NAMALWA (cell line): ENCODE results near the gene PROK1.
A peak's percentile ranks its signal among the peaks of the same experiment; 100 is the strongest.
"Not testable (repeated sequence)": the region's sequence is repeated elsewhere in the genome, so short reads cannot be mapped to it uniquely, and the experiment has no call there.

Source experiments
- DNase-seq: peaks from one replicate; pipeline ENCODE4 v3.0.0-alpha.2; 2015; ENCODE audit warnings: low spot score

PROK1 gene, protein sequence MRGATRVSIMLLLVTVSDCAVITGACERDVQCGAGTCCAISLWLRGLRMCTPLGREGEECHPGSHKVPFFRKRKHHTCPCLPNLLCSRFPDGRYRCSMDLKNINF

GRCh38 chr1:110450929-110451328 lies at the start of gene PROK1:
Gene PROK1 (plus strand): TSS chr1:110451149. CDS start chr1:110451217, 68 bp downstream.
- DNase-seq: no peak

DNA sequence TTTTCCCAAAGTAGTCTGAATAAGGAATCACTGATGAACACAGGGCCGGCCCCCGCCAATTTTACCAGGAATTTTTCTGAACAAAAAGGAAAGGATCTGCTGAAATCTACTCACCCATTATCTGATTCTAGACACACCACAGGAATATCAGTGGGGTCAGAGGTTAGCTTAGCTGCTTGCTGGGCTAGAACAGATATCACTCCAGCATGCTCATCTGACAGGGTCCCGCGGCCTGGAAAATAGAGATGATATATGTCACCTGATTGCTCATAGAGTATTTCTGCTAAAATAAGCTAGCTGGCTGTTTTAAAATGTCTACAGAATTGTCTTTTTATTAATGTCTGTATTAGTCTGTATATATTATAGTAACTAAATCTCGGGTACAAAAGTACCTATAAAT lies 47.1 kb upstream of the PROK1 start:
- no peak for DNase-seq

DNA sequence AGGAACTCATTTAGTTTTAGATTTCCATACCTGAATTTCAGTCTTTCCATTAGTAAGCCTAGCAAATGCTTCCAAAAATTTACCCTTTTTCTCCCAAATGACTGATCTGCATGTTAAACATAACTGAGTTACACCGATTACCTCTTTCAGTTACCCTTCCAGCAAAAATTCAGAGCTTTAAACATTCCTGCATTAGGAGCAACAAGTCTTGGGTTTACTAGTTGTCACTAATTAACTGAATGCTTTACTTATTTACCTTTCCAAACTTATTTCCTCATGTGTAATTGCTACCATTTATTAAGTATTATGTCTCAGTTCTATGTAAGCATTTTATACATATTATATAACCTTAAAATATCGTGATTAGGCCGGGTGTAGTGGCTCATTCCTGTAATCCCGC lies 46.5 kb upstream of the PROK1 start:
- no peak for DNase-seq

GRCh38 chr1:110406407-110406806 lies 44.5 kb upstream of the PROK1 start:
- not testable (repeated sequence) for DNase-seq

- DNase-seq: peak; percentile 86
Measured at GRCh38 chr1:110407260-110408210, 43.4 kb upstream of the PROK1 start, which contains the start of gene LAMTOR5. Gene LAMTOR5 (minus strand): TSS chr1:110407694. CDS start chr1:110407620, 74 bp downstream.

- no peak for DNase-seq
Measured at GRCh38 chr1:110408488-110408887, 42.5 kb upstream of the PROK1 start.

- DNase-seq: no peak
Measured at GRCh38 chr1:110409316-110409715, 41.6 kb upstream of the PROK1 start.

- no peak for DNase-seq
Measured at GRCh38 chr1:110411173-110411735, 39.7 kb upstream of the PROK1 start.

DNA sequence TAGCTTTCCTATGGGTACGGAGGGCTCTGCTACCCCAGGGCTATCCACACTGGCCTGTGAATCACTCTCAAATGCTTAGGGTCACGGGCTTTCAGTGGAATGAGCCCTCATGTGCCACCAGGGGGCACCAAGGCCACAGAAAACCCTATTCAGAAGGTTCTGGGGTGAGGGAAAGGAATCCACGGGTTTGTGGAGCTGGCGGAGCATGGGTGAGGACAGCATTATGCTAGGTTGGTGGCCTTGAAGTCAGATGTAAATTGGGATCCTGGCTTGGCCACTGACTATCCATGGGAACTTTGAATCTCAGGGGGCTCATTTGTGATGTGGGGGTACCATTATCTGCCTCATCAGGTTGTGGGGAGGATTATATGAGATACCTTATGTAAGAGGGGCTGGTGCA lies 38.4 kb upstream of the PROK1 start:
- DNase-seq: peak; percentile 90

DNA sequence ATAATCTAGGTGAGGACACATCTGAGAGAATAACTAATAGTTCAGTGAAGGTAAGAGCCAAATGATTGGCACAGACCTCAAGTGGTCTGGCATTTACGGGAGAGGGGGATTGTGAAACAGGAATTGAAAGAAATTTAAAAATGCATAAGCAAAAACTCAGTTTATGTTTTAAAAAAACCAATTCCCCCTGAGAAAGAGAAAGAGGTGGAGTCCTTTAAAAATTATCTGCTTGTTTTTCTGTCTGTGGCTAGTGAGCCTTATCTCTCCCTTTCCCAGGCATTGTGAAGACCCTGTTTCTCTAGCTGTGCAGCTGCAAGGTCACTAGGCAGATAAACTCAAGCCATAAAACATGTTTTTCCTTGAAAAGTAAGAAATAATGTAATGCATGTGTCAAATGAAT lies 37.9 kb upstream of the PROK1 start:
- DNase-seq: not testable (repeated sequence)

DNA sequence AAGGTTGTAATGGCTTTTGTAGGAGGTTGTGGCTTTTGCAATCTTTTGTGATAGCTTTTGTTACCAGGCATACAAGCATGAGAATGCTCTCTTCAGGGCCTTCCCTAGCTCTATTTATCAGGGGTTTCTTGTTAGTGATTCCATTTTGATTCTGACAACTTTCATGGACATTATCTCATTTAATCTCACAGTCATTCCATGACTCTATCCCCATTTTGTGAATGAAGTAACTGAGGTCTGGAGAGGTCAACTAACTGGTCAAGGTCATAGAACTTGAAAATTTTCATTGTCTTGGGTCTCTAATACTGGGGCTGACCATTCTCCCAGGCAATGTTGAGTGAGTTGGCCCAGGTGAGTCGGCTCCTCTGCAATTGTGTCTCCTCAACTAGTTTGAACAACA lies 32.2 kb upstream of the PROK1 start:
- DNase-seq: no peak

DNA sequence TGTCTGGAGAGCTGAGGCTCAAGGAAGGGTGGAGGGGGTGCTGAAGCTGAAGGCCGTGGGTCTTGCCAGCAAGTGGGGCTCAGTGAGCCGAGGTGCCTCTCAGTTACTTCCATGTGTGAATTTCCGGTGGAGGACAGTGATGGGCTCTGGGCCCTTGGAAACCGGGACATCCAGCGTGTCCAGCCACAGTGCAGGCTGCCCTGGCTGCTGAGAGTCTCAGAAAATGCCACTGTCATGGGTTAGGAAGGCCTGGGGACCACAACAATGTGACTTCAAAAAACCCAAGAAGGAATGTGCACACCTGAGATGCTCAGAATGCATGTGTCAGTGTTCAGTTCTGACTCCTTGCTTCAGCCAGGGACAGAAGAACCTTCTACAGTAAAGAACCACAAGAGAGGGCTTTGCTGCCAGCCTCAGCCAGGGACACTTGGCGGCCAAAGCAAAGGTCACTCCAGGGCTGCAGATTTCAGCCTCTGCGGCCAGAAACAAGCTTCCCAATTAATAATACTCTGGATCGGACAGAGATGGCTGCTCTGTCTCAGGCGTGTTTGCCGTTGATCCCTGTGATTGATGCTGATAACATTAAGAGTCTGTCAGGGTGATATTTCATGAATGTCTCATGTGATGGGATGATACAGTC lies 30.8 kb upstream of the PROK1 start:
- DNase-seq: no peak

DNA sequence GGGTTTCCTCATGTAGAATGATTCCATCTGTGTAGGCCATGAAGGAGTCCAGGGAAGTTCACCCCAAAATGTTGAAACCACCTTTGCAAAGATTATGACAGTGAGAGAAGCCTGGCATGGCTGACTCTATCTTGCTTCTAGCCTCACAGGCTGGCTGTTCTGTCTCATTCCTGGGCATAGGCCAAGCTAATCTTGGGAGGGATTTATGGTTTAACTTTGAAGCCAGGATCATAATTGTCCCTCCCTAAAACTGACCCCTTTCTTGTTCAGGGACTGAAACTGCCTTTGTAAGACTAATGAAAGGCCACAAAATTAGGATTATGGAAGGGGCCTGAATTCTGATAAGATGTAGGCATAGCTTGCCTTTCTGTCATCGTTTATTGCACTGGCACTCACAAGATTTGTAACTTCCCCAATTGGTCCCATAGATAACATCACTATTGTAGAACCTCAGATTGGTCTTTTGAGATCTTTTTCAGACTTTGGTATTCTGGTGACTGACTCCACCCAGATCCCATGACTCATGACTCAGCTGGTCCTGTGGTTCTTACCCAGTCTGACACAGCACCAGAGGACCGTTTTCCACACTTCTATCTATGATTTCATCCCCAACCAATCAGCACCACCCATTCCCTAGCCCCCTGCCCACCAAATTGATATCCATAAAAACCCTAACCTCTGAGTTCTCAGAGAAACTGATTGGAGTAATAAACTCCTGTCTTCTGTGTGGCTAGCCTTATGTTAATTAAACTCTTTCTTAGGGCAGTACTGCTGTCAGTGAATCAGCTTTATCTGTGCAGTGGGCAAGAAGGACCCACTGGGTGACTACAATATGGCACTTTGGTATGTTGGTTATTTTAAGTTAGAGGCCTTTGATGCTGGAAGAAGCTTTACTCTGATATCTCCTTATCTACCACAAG lies 29.8 kb upstream of the PROK1 start:
- no peak for DNase-seq

DNA sequence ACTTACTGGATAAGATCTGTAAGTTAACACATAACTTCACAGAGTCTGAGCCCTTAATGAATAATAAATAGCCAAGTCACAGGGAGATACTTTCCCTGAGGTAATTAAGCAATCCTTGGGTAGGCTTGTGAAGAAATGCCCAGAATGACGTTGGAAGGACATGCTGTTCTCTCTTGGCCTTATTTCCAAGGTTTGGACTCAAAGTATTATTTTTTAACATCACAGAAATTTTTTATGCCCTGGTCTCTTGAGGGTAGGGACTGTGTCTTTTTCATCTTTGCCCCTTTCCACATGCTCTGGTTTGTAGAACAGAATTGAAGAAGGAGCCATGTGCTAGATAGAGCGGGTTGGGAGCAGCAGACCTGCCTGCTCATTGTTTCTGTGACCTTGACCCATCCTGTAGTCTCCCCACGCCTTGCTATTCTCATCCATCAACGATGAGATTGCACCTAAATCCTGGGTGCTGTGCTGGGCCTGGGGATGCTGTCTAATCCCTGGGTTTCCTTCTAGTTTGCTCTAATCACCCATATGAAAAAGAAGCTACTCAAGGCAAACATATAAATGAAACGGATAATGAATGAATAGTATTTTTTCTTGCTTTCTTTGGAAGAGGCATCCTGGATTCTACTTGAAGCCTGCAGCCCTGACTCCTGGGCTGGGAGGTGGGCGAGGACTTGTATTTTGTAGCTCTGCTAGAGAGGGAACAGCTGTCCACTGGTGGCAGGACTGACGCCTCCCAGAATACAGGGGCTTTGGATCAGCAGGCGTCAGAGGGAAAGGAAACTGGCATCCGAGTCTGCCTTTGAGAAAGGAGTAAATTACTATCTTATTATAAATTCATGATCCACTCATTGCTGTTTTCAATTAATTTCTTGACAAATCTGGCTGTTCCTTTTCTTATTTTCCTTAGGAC lies 26.0 kb upstream of the PROK1 start:
- DNase-seq: no peak

GRCh38 chr1:110425612-110426152 lies 25.3 kb upstream of the PROK1 start:
- DNase-seq: no peak

GRCh38 chr1:110426854-110427253 lies 24.1 kb upstream of the PROK1 start:
- no peak for DNase-seq

DNA sequence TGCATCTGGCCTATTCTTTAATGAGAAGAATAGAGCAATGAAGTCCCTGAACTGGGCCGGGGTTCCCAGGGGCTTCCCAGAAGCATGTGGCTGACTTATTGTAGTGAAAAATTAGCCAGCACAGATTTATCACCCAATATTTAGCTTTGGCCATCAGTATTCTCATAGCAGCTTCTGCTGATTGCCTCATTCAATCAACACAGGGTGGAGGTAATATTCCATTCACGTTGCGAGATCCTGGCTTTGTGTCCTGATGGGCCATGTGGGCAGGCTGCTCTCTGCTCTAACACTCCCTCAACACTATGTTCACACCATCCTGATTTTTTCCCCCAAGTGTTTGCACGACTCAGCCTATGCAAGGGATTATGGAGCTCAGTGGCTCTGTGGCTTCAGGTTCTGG lies 22.0 kb upstream of the PROK1 start:
- no peak for DNase-seq

- DNase-seq: no peak
Measured at GRCh38 chr1:110430366-110430765, 20.6 kb upstream of the PROK1 start.

GRCh38 chr1:110430901-110431300 lies 20.0 kb upstream of the PROK1 start:
- DNase-seq: no peak

DNA sequence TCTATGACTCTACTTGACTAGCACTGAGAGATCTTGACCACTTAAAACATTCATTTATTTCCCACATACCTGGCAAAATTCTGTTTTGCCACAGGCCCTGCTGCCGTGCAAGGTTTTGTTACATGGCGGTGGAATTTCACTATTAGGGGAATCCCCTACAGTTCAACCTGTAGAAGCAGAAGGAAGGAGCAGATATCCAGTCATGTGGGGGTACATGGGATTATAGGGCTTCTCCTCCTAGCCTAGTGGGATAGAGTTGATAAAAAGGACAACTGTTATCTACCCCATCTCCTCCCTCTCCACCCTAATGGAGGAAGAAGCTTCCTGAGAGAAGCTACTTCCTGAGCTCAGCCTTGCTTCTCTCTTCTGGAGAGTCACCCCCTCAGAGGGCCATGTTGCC lies 17.7 kb upstream of the PROK1 start:
- DNase-seq: no peak
